ENCODE measurements around the gene DNAJB13.

The DNAJB13 gene

DNA sequence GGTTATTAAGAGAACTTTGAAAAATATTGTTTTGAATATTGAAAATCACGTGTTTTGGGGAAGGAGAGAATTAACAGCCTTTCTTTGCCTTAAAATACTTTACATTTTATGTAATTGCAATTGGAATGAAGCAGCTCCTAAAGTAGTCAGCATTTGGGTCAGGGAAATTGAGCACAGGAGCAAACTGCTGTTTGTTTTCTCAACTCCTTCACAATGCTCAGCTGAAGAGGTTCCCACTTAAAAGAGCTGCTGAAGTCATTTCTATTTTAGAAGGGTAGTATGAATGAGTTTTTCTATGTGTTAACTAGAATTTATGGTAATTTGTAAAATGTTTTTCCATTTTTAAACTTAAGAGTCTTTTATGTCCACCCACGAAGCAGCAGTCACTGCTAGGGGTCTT lies 39.9 kb downstream of the DNAJB13 start:
- H3K9me2 ChIP-seq (replicated peaks; ENCODE audit: insufficient read depth, low read length) = no peaks in the 10 kb centered on the region
- TF ChIP-seq, protein P1, sequence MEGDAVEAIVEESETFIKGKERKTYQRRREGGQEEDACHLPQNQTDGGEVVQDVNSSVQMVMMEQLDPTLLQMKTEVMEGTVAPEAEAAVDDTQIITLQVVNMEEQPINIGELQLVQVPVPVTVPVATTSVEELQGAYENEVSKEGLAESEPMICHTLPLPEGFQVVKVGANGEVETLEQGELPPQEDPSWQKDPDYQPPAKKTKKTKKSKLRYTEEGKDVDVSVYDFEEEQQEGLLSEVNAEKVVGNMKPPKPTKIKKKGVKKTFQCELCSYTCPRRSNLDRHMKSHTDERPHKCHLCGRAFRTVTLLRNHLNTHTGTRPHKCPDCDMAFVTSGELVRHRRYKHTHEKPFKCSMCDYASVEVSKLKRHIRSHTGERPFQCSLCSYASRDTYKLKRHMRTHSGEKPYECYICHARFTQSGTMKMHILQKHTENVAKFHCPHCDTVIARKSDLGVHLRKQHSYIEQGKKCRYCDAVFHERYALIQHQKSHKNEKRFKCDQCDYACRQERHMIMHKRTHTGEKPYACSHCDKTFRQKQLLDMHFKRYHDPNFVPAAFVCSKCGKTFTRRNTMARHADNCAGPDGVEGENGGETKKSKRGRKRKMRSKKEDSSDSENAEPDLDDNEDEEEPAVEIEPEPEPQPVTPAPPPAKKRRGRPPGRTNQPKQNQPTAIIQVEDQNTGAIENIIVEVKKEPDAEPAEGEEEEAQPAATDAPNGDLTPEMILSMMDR (IDR thresholded peaks at IDR 0.05; ENCODE audit: low read length) = no peak
- TF ChIP-seq EZH2phosphoT487 (IDR thresholded peaks at IDR 0.05; ENCODE audit: low read length) (no peak), EZH2 (optimal IDR thresholded peaks at IDR 0.05; ENCODE audit: low read depth, low read length) (no peak)
- no peak for DNase-seq

DNA sequence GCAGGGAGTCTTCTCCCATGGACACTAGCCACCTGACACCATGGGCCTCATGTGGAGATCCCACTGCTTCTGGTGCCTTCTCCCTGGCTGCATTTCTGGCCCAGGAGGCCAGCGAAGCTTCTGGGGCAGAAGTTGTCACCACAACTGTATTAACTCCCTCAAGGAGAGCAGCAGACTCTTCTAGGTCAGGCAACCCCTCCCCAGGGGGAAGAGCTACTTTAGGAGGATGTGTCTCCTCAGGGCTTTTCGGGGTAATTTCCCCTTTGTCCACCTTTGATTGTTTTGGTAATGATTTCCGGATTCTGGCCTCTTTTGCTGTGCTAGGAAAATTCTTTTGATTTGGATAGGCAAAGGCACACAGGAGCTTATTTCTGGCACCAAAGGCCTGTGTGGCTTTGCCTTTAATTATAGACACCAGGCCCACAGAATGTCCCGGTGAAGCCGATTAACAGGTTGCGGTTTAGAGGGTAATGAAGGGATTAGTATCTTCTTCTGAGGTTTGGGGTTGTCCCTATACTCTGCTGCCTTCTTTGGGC lies 40.7 kb downstream of the DNAJB13 start:
- Histone ChIP-seq H3K4me1 (ENCODE audit: low read length) (peaks cover 5% of the 10 kb centered on the region; the same call in 1 of the 2 replicates), H3K27ac (ENCODE audit: low read length) (no peak overlapping the region), H3K79me2 (ENCODE audit: low read length) (no peaks in the 10 kb centered on the region), H4K20me1 (ENCODE audit: insufficient read depth, low read length) (no peaks in the 10 kb centered on the region), H3F3A (ENCODE audit: insufficient read depth, low read length) (no peaks in the 10 kb centered on the region), H3K36me3 (replicated peaks; ENCODE audit: insufficient read depth, low read length) (no peaks in the 10 kb centered on the region), H3K9ac (ENCODE audit: low read length) (no peak overlapping the region), H3K9me3 (replicated peaks; ENCODE audit: insufficient read depth, low read length) (no peaks in the 10 kb centered on the region), H2AFZ (ENCODE audit: low read length) (no peak overlapping the region), H3K4me2 (ENCODE audit: low read depth, low read length) (no peak overlapping the region), H3K27me3 (replicated peaks; ENCODE audit: insufficient read depth, low read length) (no peaks in the 10 kb centered on the region), H3K4me3 (ENCODE audit: low read length) (no peak overlapping the region), H3K9me2 (replicated peaks; ENCODE audit: insufficient read depth, low read length) (no peaks in the 10 kb centered on the region)
- TF ChIP-seq EZH2 (optimal IDR thresholded peaks at IDR 0.05; ENCODE audit: low read depth, low read length) = no peak
- TF ChIP-seq, protein P1 (IDR thresholded peaks at IDR 0.05; ENCODE audit: low read length) = no peak
- no peak for TF ChIP-seq EZH2phosphoT487 (IDR thresholded peaks at IDR 0.05; ENCODE audit: low read length)
- DNase-seq = peak; percentile 40

More for the DNA sequence above, 39.9 kb downstream of the DNAJB13 start:
- Histone ChIP-seq H3K36me3 (replicated peaks; ENCODE audit: insufficient read depth, low read length) (no peaks in the 10 kb centered on the region), H3K27ac (ENCODE audit: low read length) (no peak overlapping the region), H2AFZ (ENCODE audit: low read length) (no peak overlapping the region), H3K79me2 (ENCODE audit: low read length) (no peaks in the 10 kb centered on the region), H3K4me1 (ENCODE audit: low read length) (peaks cover 5% of the 10 kb centered on the region; the same call in 1 of the 2 replicates), H3K27me3 (replicated peaks; ENCODE audit: insufficient read depth, low read length) (no peaks in the 10 kb centered on the region), H3F3A (ENCODE audit: insufficient read depth, low read length) (no peaks in the 10 kb centered on the region), H3K4me3 (ENCODE audit: low read length) (no peak overlapping the region), H3K4me2 (ENCODE audit: low read depth, low read length) (no peak overlapping the region), H3K9ac (ENCODE audit: low read length) (no peak overlapping the region), H3K9me3 (replicated peaks; ENCODE audit: insufficient read depth, low read length) (no peaks in the 10 kb centered on the region), H4K20me1 (ENCODE audit: insufficient read depth, low read length) (no peaks in the 10 kb centered on the region)

DNA sequence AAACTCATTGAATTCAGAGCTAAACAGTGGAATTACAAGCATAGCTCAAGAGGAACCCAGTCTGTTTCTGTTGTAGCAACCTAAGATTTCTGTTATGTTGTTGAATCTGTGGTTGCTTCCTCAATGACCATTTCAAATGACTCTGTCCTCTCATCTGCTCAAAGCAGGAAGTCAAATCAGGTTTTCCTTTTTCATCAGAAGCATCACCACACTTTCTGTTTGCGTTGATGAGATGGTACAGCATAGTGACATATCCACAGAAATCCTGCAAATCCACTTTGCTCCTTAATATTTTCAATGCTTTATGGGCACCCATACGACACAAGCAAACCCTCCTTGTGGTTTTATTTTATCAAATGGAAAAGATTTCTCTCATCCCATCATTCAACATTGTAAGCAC lies 44.4 kb downstream of the DNAJB13 start:
- Histone ChIP-seq H3K79me2 (ENCODE audit: low read length) (no peaks in the 10 kb centered on the region), H2AFZ (ENCODE audit: low read length) (no peak overlapping the region), H3K9ac (ENCODE audit: low read length) (no peak overlapping the region), H3K36me3 (replicated peaks; ENCODE audit: insufficient read depth, low read length) (no peaks in the 10 kb centered on the region), H3K27me3 (replicated peaks; ENCODE audit: insufficient read depth, low read length) (no peaks in the 10 kb centered on the region), H3K4me3 (ENCODE audit: low read length) (no peak overlapping the region), H3K27ac (ENCODE audit: low read length) (no peak overlapping the region), H4K20me1 (ENCODE audit: insufficient read depth, low read length) (no peaks in the 10 kb centered on the region), H3K9me3 (replicated peaks; ENCODE audit: insufficient read depth, low read length) (no peaks in the 10 kb centered on the region), H3F3A (ENCODE audit: insufficient read depth, low read length) (no peaks in the 10 kb centered on the region), H3K4me2 (ENCODE audit: low read depth, low read length) (no peak overlapping the region), H3K4me1 (ENCODE audit: low read length) (peaks cover 5% of the 10 kb centered on the region; the same call in 1 of the 2 replicates), H3K9me2 (replicated peaks; ENCODE audit: insufficient read depth, low read length) (no peaks in the 10 kb centered on the region)
- TF ChIP-seq, protein P1 (IDR thresholded peaks at IDR 0.05; ENCODE audit: low read length) = no peak
- no peak for TF ChIP-seq EZH2phosphoT487 (IDR thresholded peaks at IDR 0.05; ENCODE audit: low read length)
- no peak for TF ChIP-seq EZH2 (optimal IDR thresholded peaks at IDR 0.05; ENCODE audit: low read depth, low read length)
- no peak for DNase-seq
